Measurements from ENCODE around the gene VRTN. TPM values are rescaled to one million over a fixed set of nuclear protein-coding genes. Genes with fewer than 3 reads are reported as not detected.
A peak's percentile ranks its signal among the peaks of the same experiment; 100 is the strongest.

VRTN gene
- total RNA-seq, 2 donors from 2014 or later, result 0.34 TPM; not detected in 1

GRCh38 chr14:74302634-74303569, 45.4 kb upstream of the VRTN start, which contains the start of gene ABCD4:
ABCD4 (minus strand) TSS chr14:74302934; CDS start chr14:74302912, 22 bp downstream.
- H3K9me3 ChIP-seq, result no peaks in the 10 kb centered on the region
- peak; percentile 91 for DNase-seq (ENCODE audit: low spot score)
- H3K4me3 ChIP-seq, result peak within 1 kb of the TSS; percentile 82 to 85
- peak; percentile 11 to 62 (median 54) for TF ChIP-seq CTCF (IDR thresholded peaks at IDR 0.05)
- TF ChIP-seq POLR2A (IDR thresholded peaks at IDR 0.05), result peak; percentile 54
- TF ChIP-seq POLR2AphosphoS5 (IDR thresholded peaks at IDR 0.05), result peak; percentile 88
- no peaks in the 10 kb centered on the region for H3K27me3 ChIP-seq (replicated peaks; ENCODE audit: insufficient read depth)
- 10% methylated on average over 58 of the region's 61 CpGs for WGBS
- H3K36me3 ChIP-seq, result no peaks in the 10 kb centered on the region
- intact Hi-C loops (cut with DNase I), result no loop called here
- H3K4me1 ChIP-seq (replicated peaks), result no peaks in the 10 kb centered on the region
- peak within 1 kb of the TSS; percentile 84 to 85 for H3K27ac ChIP-seq

- Histone ChIP-seq H3K4me1 (replicated peaks) (no peaks in the 10 kb centered on the region), H3K36me3 (no peaks in the 10 kb centered on the region), H3K4me3 (no peak overlapping the region), H3K9me3 (no peaks in the 10 kb centered on the region), H3K27me3 (replicated peaks; ENCODE audit: insufficient read depth) (no peaks in the 10 kb centered on the region), H3K27ac (no peak overlapping the region)
- intact Hi-C loops (cut with DNase I), result no loop called here
- TF ChIP-seq CTCF (IDR thresholded peaks at IDR 0.05), result no peak
- no peak for TF ChIP-seq POLR2A (IDR thresholded peaks at IDR 0.05)
- TF ChIP-seq POLR2AphosphoS5 (IDR thresholded peaks at IDR 0.05), result no peak
- no peak for DNase-seq (ENCODE audit: low spot score)
- 86% methylated on average over 5 of the region's 5 CpGs for WGBS
Observed at GRCh38 chr14:74308695-74309094, 39.6 kb upstream of the VRTN start.

GRCh38 chr14:74309125-74310022, 38.9 kb upstream of the VRTN start:
- Histone ChIP-seq H3K4me3 (no peak overlapping the region), H3K9me3 (no peaks in the 10 kb centered on the region), H3K27ac (no peak overlapping the region), H3K27me3 (replicated peaks; ENCODE audit: insufficient read depth) (no peaks in the 10 kb centered on the region), H3K36me3 (no peaks in the 10 kb centered on the region), H3K4me1 (replicated peaks) (no peaks in the 10 kb centered on the region)
- TF ChIP-seq POLR2A (IDR thresholded peaks at IDR 0.05) (no peak), POLR2AphosphoS5 (IDR thresholded peaks at IDR 0.05) (no peak), CTCF (IDR thresholded peaks at IDR 0.05) (no peak)
- intact Hi-C loops (cut with DNase I), result no loop called here
- 62% methylated on average over 8 of the region's 8 CpGs for WGBS
- DNase-seq (ENCODE audit: low spot score), result no peak

GRCh38 chr14:74312161-74312560, 36.1 kb upstream of the VRTN start:
- intact Hi-C loops (cut with DNase I), result no loop called here
- H3K4me3 ChIP-seq, result no peak overlapping the region

More at GRCh38 chr14:74312161-74312560, 36.1 kb upstream of the VRTN start:
- no peaks in the 10 kb centered on the region for H3K9me3 ChIP-seq
- no peak for TF ChIP-seq CTCF (IDR thresholded peaks at IDR 0.05)
- no peak for TF ChIP-seq POLR2A (IDR thresholded peaks at IDR 0.05)
- TF ChIP-seq POLR2AphosphoS5 (IDR thresholded peaks at IDR 0.05), result no peak
- no peaks in the 10 kb centered on the region for H3K27me3 ChIP-seq (replicated peaks; ENCODE audit: insufficient read depth)
- no peaks in the 10 kb centered on the region for H3K36me3 ChIP-seq
- WGBS, result 90% methylated on average over 2 of the region's 2 CpGs
- no peak for DNase-seq (ENCODE audit: low spot score)
- no peaks in the 10 kb centered on the region for H3K4me1 ChIP-seq (replicated peaks)
- no peak overlapping the region for H3K27ac ChIP-seq

All from prostate gland (tissue), 2 donors.